DMS79 treated with DMSO at 0.1 percent for 48 hours (cell line): ENCODE results near the gene ERBB4.
"Not testable (repeated sequence)": the region's sequence is repeated elsewhere in the genome, so short reads cannot be mapped to it uniquely, and the experiment has no call there.

Experiments used
- DNase-seq: peaks from one replicate; lab custom pipeline; 2025; lab: John Stamatoyannopoulos, UW

The ERBB4 gene

GRCh38 chr2:212226114-212226513 is 312.5 kb downstream of the ERBB4 start:
- no peak for DNase-seq

GRCh38 chr2:212223696-212224095 is 314.9 kb downstream of the ERBB4 start:
- no peak for DNase-seq

- no peak for DNase-seq
Measured at GRCh38 chr2:212213191-212213590, 325.4 kb downstream of the ERBB4 start.

- no peak for DNase-seq
Measured at GRCh38 chr2:212208467-212208866, 330.1 kb downstream of the ERBB4 start.

- no peak for DNase-seq
Measured at GRCh38 chr2:212197776-212198175, 340.8 kb downstream of the ERBB4 start.

GRCh38 chr2:212195626-212196025 is 343.0 kb downstream of the ERBB4 start:
- no peak for DNase-seq

- DNase-seq = no peak
Measured at GRCh38 chr2:212194396-212194795, 344.2 kb downstream of the ERBB4 start.

- DNase-seq = no peak
Measured at GRCh38 chr2:212193803-212194202, 344.8 kb downstream of the ERBB4 start.

GRCh38 chr2:212193056-212193455 is 345.5 kb downstream of the ERBB4 start:
- no peak for DNase-seq

GRCh38 chr2:212191438-212191837 is 347.2 kb downstream of the ERBB4 start:
- DNase-seq = not testable (repeated sequence)

GRCh38 chr2:212186166-212186565 is 352.4 kb downstream of the ERBB4 start:
- DNase-seq = no peak

GRCh38 chr2:212181646-212182045 is 357.0 kb downstream of the ERBB4 start:
- no peak for DNase-seq

GRCh38 chr2:212180408-212181083 is 358.1 kb downstream of the ERBB4 start:
- DNase-seq = no peak

GRCh38 chr2:212177724-212178123 is 360.9 kb downstream of the ERBB4 start:
- DNase-seq = peak; percentile 77

GRCh38 chr2:212176151-212176550 is 362.5 kb downstream of the ERBB4 start:
- no peak for DNase-seq

GRCh38 chr2:212173756-212174510 is 364.7 kb downstream of the ERBB4 start:
- DNase-seq = no peak

GRCh38 chr2:212173331-212173730 is 365.3 kb downstream of the ERBB4 start:
- no peak for DNase-seq

GRCh38 chr2:212170382-212170781 is 368.2 kb downstream of the ERBB4 start:
- DNase-seq = no peak

- no peak for DNase-seq
Measured at GRCh38 chr2:212158081-212158480, 380.5 kb downstream of the ERBB4 start.

- no peak for DNase-seq
Measured at GRCh38 chr2:212157012-212157411, 381.6 kb downstream of the ERBB4 start.

- no peak for DNase-seq
Measured at GRCh38 chr2:212156088-212156487, 382.5 kb downstream of the ERBB4 start.

- peak; percentile 78 for DNase-seq
Measured at GRCh38 chr2:212154477-212154878, 384.1 kb downstream of the ERBB4 start.

- peak; percentile 35 for DNase-seq
Measured at GRCh38 chr2:212153923-212154322, 384.7 kb downstream of the ERBB4 start.
